Kidney glomerular epithelial cell (primary cell): Measurements from ENCODE around the gene ARHGEF40.

Source experiments
- DNase-seq: peaks from one replicate; lab custom pipeline; 2025; lab: John Stamatoyannopoulos, UW

The ARHGEF40 gene

GRCh38 chr14:21070083-21070609 lies at the start of gene ARHGEF40:
TSS of gene ARHGEF40 (plus strand) at chr14:21070304. CDS start at chr14:21070397, 93 bp downstream.
- no peak for DNase-seq

- DNase-seq, result no peak
These were observed 49.0 kb upstream of the ARHGEF40 start for GRCh38 chr14:21020977-21021545.

DNA sequence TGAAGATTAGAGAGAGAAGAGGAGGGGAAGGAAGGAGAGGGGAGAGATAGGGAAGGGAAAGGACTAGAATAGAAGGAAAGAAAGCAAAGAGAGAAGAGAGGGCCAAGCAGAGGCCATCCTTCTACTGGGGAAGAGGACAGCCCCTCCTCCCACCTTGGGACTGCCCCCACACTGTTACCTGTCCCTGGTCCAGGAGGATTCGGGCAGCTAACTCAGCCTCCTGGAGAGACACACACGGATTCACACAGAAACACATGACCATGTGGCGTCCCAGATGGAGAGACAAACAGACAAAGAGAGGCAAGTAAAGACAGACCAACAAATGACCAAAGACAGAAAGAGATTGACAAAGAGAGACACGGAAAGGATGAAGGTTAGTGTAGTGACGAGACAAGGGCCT lies 47.4 kb upstream of the ARHGEF40 start:
- no peak for DNase-seq

DNA sequence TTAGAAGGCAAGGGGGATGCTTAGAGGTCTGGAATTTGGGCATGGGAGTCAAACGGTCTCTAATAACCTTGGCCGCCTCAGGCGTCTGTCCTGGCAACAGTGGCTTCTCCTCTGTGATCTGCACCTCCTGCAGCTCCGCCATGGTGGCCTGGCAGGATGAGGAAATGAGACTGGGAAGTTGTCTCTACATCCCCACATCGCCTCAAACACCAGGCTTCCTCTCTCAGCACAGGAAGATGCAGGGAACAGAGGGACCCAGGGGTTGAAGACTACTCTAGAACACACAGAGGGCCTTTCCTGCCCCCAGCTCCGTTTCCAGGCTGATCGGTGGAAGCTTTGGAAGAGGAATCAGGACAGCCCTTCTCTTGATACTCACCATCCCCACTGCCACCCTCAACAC lies 46.9 kb upstream of the ARHGEF40 start:
- DNase-seq, result no peak

DNA sequence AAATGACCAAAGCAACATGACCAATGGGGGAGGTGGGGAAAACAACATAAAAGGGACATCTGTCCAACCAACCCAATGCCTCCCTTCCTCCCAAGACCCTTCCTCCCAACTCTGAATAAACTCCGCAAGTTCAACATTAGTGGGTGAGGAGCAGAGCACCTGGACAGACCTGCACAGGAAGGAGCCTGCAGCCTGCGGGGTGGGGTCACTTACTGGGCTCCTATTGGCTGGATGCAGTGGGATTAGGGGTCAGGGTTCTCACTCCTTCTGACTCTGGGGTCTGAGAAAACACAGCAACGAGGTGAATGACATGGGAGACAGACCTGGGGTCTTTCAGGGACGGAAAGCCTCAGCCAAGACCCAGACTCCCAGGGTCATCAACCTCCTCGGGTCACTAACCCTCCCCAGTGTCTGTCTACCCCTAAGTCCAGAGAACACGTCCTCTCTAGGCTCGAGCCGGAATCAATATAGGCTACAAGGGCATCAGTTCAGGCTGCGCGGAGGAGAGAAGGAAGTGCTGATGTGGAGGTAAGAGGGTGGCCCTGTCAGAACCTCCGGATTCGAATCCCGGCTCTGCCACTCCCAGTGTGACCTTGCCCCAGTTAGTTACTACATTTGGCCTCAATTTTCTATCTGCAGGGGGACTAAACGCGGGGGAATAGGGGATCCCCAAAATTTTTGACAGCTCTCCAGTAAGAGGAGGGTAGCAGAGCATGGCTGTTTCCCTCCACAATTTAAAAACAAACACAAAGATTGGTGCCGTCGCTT lies 46.1 kb upstream of the ARHGEF40 start:
- DNase-seq, result no peak

DNA sequence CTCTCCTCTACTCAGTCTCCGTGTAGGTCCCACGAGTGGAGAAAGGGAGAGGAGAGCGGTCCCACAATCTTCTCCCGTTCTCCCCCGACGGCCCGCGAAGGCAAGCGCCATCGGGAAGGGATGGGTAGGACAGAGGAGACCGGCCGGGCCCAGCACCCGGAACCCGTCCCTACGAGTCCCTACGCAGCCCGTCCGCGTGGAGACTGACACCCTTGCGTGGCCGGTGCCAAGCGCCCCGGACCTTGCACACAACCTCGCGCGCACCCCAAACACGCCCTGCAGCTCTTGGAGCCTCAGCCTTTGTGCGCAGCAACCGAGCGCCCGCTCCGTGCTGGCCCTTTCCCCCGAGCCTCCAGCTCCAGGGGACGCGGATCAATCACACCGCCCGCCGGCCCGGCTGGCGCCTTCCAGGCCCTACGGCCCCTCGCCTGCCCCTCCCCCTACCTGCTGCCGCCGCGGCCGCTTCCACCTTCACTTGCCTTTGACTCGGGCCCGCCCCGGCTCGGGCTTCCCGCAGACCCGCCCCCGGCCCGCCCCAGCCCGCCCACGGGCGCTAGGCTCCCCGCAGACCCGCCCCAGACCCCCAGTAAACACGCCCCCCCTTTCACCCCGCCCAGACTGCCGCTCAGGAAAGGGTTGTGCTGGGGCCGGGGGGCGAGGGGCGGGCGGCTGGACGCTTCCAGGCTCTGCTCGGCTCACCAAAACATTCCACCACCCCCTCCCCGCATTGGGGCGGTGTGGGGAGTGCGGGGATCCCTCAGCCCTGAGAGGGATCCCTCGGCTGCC lies 45.3 kb upstream of the ARHGEF40 start, which contains the start of gene NDRG2:
Gene NDRG2, minus strand, starts transcription at position 477 of the 786 bp plus-strand sequence. CDS start 1,746 bp downstream, outside the sequence.
- DNase-seq, result no peak

DNA sequence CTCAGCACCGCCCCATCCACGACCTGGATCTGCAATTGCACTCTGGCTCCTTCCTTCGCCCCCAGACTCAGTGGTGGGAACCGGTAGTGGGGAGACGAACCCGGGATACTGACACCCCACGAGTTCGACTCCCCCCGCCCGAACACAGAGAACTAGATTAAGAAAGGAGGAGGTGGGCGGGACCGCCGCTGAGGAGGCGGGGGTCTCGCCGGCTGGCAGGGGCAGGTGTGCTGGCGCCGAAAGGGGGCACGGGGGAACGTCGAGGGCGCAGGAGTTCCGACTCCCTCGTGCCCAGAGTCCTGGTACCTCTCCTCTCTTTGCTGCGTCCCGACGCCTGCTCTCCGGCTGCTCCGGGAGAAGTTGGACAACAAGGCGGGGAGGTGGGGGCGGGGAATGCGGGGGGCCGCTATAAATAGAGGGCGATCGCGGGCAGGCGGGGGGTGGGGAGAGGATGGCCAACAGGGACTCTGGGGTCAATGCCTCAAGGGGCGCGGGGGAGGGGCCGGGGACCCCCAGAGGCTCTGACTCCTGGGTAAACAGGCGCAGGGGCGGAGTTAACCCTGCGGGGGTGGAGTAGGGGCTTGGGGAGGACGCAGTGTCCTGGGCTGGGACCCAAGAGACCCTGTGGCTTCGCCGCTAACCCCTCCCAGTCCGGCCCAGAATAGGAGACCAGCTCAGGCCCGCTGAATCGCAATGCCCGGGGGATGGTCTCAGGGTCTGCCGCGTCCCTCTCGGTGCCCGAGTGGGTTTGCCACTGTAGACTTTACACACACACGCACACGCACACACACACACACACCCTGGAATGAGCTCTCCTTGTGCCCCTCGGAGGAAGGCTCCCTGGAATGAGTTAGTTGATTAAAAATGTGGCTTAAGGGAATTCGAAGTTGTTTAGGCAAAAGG lies 44.5 kb upstream of the ARHGEF40 start:
- DNase-seq, result no peak

DNA sequence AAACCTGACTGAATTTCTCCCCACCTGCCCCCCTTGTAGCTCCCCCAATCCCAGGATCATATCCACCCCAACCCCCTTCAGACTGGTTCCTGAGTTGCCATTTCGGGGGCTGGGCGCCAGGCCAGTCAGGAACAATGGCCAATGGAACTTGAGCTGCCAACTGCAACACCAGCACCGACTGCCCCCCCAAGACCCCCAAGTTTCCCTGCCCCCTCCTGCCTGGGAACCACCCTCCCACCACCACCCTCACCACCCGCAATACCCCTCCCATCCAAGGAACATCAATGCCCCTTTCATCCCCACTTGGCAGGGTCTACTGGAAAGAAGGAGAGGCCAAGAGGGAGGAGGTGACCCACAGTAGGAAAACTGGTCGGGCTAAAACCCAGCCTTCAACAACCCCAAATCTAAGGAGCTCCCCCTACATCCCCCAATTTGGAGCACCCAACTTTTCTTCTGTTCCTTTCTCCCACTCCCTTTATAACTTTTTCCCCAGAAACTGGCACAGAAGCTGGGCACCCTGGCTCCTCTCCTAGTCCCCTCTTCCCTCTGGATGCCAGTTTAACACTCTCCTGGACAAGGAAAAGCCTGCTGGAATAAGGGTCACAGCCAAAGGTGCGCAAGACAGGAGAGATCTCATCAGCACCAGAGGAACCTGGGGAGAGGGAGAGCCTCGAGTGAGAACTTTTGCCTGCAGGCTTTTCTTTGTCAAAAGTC lies 43.7 kb upstream of the ARHGEF40 start:
- no peak for DNase-seq

DNA sequence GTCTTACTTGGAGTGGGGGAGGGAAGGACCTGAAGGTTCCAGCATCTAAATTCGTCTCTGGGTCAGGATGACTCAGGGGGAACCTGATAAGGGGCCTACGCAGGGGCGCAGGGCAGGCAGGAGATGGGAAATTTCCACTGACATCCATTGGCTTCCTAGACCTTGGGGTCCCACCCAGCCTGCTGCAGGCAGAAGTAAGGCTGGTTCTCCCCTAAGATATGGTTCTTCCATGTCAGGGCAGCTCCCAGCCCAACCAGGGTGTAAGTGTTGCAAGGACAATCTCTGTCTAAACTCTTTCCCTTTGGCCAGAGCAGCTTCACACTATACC lies 43.2 kb upstream of the ARHGEF40 start:
- no peak for DNase-seq

DNA sequence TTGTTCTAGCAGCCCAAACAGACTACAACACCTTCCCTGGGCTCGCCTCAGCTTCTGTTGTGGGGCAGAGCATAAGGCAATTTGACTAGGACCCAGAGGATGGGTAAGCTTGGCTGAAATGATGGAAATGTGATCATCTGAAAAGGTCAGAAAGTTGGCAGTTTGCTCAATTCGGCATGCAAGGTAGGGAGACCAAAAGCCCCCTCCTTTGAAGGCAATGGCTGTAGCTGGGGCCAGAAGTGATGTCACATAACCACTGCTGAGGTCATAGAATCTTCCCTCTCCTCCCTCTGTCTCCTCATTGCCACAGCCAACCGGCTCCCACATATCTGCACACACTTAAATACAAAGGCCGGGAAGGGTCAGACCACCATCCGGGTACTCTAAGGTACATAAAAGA lies 40.2 kb upstream of the ARHGEF40 start, which contains the start of gene TPPP2:
Gene TPPP2, plus strand, starts transcription at position 301 of the 400 bp plus-strand sequence. CDS start 365 bp downstream, outside the sequence.
- no peak for DNase-seq

- DNase-seq, result no peak
These were observed 39.6 kb upstream of the ARHGEF40 start for GRCh38 chr14:21030531-21030930.

GRCh38 chr14:21032326-21033132 lies 37.6 kb upstream of the ARHGEF40 start:
- DNase-seq, result no peak

DNA sequence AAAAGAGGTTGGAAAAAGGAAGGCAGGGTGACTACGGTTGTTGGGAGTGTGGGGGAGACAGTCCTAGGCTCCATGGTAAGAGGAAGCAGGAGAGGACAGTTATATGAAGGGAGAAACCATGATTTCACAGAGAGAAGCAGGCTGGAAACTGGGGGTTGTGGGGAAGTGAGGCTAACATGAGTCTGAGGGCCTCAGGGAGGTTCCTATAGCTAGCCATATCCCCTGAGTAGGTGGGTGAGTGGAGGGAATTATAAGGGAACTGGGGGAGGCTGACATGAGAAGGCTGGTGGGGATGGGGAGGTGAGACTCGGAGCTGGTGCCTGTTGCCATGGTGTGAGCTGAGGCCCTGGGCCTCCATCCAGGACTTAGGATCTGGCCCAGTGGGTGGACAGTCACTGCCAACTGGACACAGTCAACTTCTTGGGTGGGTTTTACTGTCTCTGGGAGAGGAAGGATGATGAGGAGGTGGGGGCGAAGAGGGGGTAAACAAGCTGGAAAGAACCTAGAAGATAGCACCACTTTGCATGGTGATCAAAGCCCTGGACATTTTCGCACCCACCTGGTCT lies 36.9 kb upstream of the ARHGEF40 start:
- DNase-seq, result no peak

DNA sequence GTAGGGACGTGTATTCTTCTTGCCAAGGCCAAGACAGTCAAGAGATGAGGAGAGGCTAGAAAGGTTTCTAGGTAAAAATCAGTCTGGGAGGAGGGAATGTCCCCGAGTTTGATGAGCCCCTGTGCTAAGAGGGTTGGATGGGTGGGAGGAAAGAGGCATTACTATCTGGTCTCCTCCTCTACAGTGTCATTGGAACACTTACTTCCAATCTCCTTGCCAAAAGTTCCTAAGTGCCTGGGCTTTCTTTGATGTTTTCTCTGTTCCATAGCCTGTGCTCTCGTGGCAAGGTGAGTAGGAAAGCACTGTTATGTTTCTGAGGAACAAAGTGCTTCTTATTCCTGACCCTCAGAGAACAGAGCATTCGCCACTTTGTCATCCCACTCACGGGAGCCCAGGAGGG lies 35.4 kb upstream of the ARHGEF40 start, which contains the start of gene RNASE13:
Gene RNASE13, minus strand, starts transcription at position 101 of the 400 bp plus-strand sequence. CDS start 519 bp downstream, outside the sequence.
- no peak for DNase-seq

DNA sequence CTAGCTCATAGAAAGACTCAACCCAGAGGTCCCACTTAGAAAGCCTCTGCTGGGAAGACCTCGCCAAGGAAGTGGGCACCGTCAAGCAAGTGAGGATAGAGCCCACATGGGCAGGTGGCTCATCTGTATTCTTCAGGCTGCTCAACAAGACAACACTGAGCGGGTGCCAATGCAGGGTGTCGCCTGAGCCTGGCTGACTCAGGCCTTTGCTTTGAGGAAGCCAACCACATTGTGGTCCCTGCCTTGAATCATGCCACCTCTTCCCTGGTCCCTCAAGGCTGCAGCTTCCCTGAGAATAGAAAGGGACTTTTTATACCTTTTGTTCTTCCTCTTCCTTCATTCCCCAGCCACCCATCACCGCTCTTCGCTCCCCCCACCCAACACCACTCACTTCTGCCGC lies 33.4 kb upstream of the ARHGEF40 start:
- DNase-seq, result no peak

DNA sequence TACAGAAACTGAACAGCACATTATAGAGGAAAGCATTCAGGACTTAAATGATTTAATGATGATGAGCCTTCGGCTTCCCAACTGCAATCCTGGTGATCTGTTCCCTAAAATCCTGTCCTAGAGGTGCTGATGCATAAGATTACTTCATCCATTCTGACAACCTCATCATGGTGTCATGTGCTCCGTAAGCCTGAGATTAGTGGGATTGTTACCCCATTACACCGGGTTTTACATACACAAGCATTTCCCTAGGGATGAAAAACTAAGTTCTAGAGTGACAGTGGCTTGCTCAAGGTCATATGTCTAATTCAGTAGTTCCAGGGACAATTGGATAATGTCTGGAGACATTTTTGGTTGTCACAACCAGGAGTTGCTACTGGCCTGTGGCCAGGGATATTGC lies 32.9 kb upstream of the ARHGEF40 start:
- DNase-seq, result no peak

DNA sequence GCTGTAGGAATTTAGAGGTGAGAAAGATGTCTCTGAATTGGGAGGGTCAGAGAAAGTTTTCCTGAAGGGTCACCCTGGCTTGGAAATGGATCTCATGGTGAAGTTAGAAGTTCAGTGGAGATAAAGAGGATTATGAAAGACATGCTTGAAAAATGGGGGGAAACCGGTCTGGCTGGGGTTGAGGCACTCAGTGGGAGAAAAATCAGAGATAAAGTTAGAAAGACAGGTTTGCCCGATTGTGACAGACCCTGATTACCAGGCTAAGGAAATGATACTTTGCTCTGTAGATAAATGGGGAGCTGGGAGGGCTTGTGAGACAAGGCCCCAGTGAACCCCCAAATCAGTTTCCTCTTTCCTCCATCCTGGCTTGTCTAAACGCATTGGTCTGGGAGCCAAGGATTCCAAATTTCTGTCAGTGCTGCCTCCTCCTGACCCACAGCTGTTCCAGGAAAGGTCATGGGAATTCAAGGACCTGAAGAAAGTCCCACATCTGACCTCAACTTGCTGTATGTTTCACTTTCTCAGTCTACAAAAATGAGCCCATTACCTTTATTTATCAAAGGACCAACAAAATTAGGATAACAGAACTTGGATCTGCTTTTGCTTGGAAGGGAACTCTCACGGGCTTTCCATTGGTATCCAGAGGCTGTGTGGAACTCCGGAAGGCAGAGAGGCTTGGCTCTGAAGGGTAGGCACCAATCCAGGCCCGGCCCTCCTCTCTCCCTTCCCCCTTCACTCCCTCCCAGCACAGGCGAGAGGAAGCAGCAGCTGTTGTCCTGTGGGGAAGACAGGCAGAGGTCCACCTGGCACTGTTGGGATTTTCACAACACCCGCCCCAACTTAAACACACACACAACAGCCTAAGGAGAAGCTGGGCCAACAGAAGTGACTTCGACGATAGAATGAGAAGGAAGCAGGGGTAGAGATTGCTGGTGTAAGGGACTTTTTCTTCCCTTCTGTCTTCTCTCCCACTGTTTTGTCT lies 31.4 kb upstream of the ARHGEF40 start:
- DNase-seq, result no peak
